Upper lobe of right lung (tissue), 1 donor: ENCODE measurements around the gene EPYC. TPM values are rescaled to one million over a fixed set of nuclear protein-coding genes. Genes with fewer than 3 reads are reported as not detected.

Experiments used
- ATAC-seq: fragments of 200-7000 bp; cut with Tn5 transposase; one replicate; pipeline ENCODE4 v1.9.1; 2020; ENCODE audit warnings: mild to moderate bottlenecking, moderate library complexity
- DNase-seq: peaks from one replicate; pipeline ENCODE4 v3.0.0-alpha.2; 2020
- H3K27ac ChIP-seq: fragments of 200-600 bp; one replicate; pipeline ENCODE4 v1.8.0; 2022
- H3K27me3 ChIP-seq: fragments of 200-600 bp; one replicate; pipeline ENCODE4 v1.8.0; 2022; ENCODE audit warnings: mild to moderate bottlenecking
- H3K36me3 ChIP-seq: fragments of 200-600 bp; one replicate; pipeline ENCODE4 v1.8.0; 2022
- H3K4me1 ChIP-seq: fragments of 200-600 bp; one replicate; pipeline ENCODE4 v1.8.0; 2022
- H3K4me3 ChIP-seq: fragments of 200-600 bp; one replicate; pipeline ENCODE4 v1.8.0; 2022; ENCODE audit warnings: mild to moderate bottlenecking
- H3K9me3 ChIP-seq: fragments of 200-600 bp; one replicate; pipeline ENCODE4 v1.8.0; 2022
- intact Hi-C: fragments of 100-400 bp; cut with DNase I; formaldehyde crosslinking; loops from one replicate; pipeline ENCODE4 v1.11.0; 2022
- long read RNA-seq: library from polyadenylated mRNA; unstranded; transcript quantifications from one replicate; pipeline ENCODE4 v2.0.0, GENCODE V29; 2021
- total RNA-seq: library from RNA; stranded (reverse); fragmentation: NEBNext Ultra II Directional; extraction: Animal tissue kit (Norgen Biotek cat#: 25700); gene quantifications from one replicate; pipeline ENCODE4 v1.2.1, GENCODE V29; 2021
- TF ChIP-seq, protein P1 (sequence below): fragments of 200-600 bp; IDR thresholded peaks from one replicate; pipeline ENCODE4 v1.8.0; 2022; ENCODE audit warnings: antibody characterized with exemption
- donor health status: DM: no; HTN: yes; CAD: no; lungs with severe emphysema.

Gene EPYC, protein sequence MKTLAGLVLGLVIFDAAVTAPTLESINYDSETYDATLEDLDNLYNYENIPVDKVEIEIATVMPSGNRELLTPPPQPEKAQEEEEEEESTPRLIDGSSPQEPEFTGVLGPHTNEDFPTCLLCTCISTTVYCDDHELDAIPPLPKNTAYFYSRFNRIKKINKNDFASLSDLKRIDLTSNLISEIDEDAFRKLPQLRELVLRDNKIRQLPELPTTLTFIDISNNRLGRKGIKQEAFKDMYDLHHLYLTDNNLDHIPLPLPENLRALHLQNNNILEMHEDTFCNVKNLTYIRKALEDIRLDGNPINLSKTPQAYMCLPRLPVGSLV
- total RNA-seq: not detected
- long read RNA-seq: 0 reads

DNA sequence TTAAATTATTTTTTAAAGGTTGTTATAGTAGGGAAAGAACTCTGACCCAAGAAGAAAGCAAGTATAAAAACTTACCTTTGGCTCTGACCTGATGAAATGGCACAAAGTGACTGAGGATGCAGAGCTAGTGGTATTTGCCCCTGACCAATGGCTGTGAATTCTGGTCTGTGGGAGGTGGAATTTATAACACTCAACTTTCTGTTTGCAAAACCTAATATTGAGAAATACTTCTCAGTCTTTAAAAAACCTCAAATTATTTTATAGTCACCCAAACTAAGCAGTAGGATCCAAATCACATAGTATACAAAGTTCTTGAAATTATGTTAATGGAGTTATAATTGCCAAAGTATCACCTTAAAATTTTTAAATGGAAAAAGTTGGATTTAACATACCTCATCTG is at the start of gene EPYC:
TSS of gene EPYC (minus strand) at position 101 of the 400 bp plus-strand sequence. CDS start 2,407 bp downstream, outside the sequence.
- DNase-seq (no peak), ATAC-seq (no peak)
- no peaks in the 10 kb centered on the region for H3K36me3 ChIP-seq
- no peaks in the 10 kb centered on the region for H3K4me1 ChIP-seq
- H3K27me3 ChIP-seq: no peaks in the 10 kb centered on the region
- H3K27ac ChIP-seq: no peak within 1 kb of the TSS
- TF ChIP-seq, protein P1, sequence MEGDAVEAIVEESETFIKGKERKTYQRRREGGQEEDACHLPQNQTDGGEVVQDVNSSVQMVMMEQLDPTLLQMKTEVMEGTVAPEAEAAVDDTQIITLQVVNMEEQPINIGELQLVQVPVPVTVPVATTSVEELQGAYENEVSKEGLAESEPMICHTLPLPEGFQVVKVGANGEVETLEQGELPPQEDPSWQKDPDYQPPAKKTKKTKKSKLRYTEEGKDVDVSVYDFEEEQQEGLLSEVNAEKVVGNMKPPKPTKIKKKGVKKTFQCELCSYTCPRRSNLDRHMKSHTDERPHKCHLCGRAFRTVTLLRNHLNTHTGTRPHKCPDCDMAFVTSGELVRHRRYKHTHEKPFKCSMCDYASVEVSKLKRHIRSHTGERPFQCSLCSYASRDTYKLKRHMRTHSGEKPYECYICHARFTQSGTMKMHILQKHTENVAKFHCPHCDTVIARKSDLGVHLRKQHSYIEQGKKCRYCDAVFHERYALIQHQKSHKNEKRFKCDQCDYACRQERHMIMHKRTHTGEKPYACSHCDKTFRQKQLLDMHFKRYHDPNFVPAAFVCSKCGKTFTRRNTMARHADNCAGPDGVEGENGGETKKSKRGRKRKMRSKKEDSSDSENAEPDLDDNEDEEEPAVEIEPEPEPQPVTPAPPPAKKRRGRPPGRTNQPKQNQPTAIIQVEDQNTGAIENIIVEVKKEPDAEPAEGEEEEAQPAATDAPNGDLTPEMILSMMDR: no peak
- H3K9me3 ChIP-seq: no peaks in the 10 kb centered on the region
- intact Hi-C loops: no loop called here
- no peak within 1 kb of the TSS for H3K4me3 ChIP-seq

DNA sequence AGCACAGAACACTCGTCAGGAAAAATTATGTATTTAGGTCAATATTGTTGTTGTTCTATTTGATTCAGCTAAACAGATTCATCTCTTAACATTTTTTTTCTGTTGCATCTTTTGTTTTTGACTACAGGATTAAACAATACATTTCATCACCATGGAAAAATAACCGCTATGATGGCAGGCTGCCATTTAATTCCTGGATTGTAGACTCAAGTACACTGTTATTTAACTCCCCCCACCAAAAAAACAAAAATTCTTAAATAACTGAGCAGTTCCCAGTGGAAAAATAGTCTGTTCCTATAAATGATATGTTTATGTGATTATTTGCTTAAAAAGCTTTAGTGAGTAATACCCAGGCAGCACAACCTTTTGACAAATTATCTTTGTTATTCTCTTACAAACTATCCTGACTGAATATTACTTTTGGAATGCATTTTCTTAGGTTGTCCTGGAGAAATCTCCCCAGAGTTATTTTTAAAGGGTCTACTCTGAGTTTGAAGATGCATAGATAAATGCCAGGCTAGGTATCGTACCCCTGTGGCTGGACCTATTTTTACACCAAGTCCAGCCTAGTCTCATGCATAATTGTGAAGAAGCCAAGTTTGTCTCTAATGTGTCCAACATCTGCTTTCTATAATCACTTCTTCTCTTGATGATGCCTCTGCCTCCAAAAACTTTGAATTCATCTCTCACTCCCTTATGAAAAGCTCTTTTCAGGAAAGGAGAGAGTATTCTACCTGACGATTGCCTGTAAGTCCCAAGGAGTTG is 49.4 kb upstream of the EPYC start:
- Histone ChIP-seq H3K27ac (no peak overlapping the region), H3K27me3 (no peaks in the 10 kb centered on the region), H3K36me3 (no peaks in the 10 kb centered on the region), H3K4me3 (no peak overlapping the region), H3K4me1 (no peaks in the 10 kb centered on the region), H3K9me3 (no peaks in the 10 kb centered on the region)
- TF ChIP-seq, protein P1: no peak
- ATAC-seq: no peak
- intact Hi-C loops: no loop called here
- no peak for DNase-seq

DNA sequence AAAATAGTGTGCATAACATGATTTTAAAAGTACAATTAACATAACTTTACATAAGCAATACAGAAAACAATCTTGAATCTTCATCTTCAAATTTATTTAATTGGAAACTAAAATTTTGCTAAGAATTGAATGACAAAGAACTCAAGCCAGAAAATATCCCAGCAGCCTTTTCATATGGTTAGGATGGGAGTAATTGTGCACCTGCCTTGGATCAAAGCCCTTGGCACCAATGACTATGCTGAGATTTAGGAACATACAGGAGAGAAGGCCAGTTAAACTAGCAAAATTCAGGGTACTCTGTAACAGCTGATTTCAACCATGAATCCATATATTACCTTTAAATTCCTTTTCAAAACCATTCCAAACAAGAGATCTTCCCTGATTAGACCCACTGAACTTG is 47.3 kb upstream of the EPYC start:
- H3K9me3 ChIP-seq: no peaks in the 10 kb centered on the region
- no peaks in the 10 kb centered on the region for H3K27me3 ChIP-seq
- no peaks in the 10 kb centered on the region for H3K36me3 ChIP-seq
- H3K4me3 ChIP-seq: no peak overlapping the region
- DNase-seq (no peak), ATAC-seq (no peak)
- no peak overlapping the region for H3K27ac ChIP-seq
- intact Hi-C loops: no loop called here
- TF ChIP-seq, protein P1: no peak
- no peaks in the 10 kb centered on the region for H3K4me1 ChIP-seq

DNA sequence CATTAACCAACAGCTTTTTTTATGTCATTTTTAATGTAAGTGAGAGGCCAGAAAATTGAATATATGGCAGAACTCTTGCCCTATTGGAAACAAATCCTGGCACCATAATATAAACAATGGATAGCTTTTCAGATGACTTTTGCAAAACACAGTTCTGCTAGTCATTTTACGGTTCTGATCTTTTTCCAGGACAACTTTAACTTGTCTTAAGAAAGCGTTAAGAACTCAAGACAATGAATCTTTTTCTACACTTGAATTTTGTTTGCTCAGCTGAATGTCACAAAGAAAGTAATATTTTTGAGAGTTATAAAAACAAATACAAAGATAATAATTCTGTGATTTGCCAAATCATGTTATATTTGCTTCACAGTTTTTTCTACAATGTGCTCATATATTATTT is 39.8 kb upstream of the EPYC start:
- TF ChIP-seq, protein P1: no peak
- no peaks in the 10 kb centered on the region for H3K4me1 ChIP-seq
- H3K9me3 ChIP-seq: no peaks in the 10 kb centered on the region
- H3K27ac ChIP-seq: no peak overlapping the region
- DNase-seq: no peak
- no peak overlapping the region for H3K4me3 ChIP-seq
- H3K36me3 ChIP-seq: no peaks in the 10 kb centered on the region
- H3K27me3 ChIP-seq: no peaks in the 10 kb centered on the region
- ATAC-seq: no peak
- intact Hi-C loops: no loop called here

DNA sequence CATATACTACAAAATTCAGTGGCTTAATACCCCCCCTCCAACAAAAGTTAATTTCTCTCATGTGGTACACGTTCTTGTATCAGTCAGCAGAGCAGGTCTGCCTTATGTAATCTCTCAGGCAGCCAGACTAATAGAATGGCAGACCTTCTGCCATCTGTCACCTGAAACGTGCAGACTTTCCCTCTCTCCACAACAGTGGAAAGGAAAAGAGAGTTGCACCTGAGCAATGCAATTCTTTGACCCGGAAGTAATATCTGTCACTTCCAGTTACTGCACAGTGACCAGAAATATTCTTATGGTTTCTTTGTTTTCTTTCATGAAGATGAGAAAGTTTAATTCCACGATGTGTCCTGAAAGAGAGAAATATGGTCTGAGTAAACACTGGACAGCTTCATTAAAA is 38.6 kb upstream of the EPYC start:
- TF ChIP-seq, protein P1: no peak
- Histone ChIP-seq H3K27me3 (no peaks in the 10 kb centered on the region), H3K4me1 (no peaks in the 10 kb centered on the region), H3K4me3 (no peak overlapping the region), H3K9me3 (no peaks in the 10 kb centered on the region), H3K36me3 (no peaks in the 10 kb centered on the region), H3K27ac (no peak overlapping the region)
- intact Hi-C loops: no loop called here
- ATAC-seq (no peak), DNase-seq (no peak)
